Measurements from ENCODE around the gene KCNAB1.

Gene KCNAB1

DNA sequence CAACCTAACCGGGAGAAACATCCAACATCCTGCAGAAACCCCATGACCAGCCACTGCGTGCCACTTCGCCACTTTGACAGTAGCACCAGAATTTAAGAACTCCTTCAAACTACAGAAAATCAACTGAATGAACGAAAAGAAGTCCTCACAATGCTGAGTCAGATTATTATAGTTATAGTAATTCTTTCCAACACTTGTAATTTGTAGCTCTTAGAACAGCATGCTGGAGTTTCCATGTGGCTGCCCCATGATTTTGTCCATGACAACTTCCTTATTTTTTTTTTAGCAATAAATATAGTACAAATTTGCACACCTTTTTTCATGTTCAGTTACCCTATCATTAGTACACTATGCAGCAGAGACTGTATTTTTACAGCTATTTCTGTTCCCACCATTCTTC, 460.7 kb downstream of the KCNAB1 start:
- DNase-seq (ENCODE audit: low read depth), result no peak
- no peak overlapping the region for H3K4me3 ChIP-seq (replicated peaks; ENCODE audit: low read depth, low read length)
- TF ChIP-seq, protein P1, sequence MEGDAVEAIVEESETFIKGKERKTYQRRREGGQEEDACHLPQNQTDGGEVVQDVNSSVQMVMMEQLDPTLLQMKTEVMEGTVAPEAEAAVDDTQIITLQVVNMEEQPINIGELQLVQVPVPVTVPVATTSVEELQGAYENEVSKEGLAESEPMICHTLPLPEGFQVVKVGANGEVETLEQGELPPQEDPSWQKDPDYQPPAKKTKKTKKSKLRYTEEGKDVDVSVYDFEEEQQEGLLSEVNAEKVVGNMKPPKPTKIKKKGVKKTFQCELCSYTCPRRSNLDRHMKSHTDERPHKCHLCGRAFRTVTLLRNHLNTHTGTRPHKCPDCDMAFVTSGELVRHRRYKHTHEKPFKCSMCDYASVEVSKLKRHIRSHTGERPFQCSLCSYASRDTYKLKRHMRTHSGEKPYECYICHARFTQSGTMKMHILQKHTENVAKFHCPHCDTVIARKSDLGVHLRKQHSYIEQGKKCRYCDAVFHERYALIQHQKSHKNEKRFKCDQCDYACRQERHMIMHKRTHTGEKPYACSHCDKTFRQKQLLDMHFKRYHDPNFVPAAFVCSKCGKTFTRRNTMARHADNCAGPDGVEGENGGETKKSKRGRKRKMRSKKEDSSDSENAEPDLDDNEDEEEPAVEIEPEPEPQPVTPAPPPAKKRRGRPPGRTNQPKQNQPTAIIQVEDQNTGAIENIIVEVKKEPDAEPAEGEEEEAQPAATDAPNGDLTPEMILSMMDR (IDR thresholded peaks at IDR 0.05; ENCODE audit: low read length, missing control alignments), result no peak

DNA sequence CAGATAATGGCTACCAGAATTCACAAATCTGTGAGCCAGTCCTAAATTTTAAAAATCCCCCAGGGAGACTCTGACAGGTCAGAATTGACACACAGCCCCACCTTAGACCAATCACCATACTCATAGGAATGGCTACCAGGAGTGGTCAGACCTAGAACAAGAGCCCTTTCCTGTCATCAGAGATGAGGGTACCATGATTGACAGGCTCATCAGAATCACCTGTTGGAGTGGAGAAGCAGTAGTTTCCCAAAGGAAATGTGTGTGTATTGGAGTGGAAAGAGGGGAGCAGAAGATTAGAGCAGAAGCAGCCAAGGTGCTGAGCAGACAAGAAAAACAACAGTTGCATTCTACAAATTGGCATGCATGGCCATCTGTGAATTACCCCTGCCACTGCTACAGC, 461.6 kb downstream of the KCNAB1 start:
- no peak overlapping the region for H3K4me3 ChIP-seq (replicated peaks; ENCODE audit: low read depth, low read length)
- TF ChIP-seq, protein P1 (IDR thresholded peaks at IDR 0.05; ENCODE audit: low read length, missing control alignments), result no peak
- no peak for DNase-seq (ENCODE audit: low read depth)

DNA sequence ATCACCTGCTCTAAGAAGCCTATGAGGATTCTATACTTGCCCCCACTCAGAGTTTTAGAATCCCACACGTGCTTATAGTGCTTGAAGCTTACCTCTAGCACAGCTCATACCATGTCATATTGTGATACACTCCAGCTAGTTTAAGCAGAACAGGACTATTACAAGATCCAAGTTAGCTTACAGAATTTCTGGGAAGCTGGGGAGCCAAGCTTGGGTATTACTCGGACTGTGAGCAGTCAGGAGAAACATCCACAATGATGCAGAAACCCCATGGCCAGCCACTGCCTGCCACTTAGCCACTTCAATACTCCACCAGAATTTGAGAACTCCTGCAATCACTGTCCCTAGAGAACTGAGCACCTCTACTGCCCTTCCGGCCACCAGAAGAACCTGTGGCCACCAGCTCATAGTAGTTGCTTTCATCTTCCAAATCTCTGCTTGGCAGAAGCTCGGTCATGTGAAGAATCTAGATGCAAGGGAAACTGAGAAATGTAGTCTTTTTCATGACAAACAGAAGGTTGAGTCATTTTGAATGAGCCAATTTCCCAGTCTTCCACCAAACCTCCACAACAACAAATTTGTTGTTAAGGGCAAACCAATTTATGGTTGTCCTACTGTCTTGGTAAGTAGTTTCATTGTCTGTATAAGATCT, 462.3 kb downstream of the KCNAB1 start:
- TF ChIP-seq, protein P1 (IDR thresholded peaks at IDR 0.05; ENCODE audit: low read length, missing control alignments), result no peak
- H3K4me3 ChIP-seq (replicated peaks; ENCODE audit: low read depth, low read length), result no peak overlapping the region
- no peak for DNase-seq (ENCODE audit: low read depth)

DNA sequence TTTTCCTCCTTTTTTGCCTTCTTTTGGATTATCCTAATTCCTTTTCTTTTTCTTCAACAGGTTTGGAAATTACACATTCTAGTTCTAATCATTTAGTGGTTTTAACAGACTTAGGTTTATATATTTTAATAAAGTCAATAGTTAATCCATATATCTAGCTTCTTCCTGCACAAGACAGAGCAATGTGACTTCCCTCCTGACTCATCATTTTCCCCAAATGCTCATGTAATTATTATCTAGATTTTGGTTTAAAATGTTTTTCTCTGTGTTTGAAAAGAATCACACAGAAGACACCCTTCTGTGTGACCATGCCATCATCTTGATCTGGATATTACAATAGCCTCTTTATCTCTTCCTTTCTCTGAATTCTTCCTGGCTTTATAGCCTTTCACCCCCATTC, 463.1 kb downstream of the KCNAB1 start:
- DNase-seq (ENCODE audit: low read depth), result no peak
- TF ChIP-seq, protein P1 (IDR thresholded peaks at IDR 0.05; ENCODE audit: low read length, missing control alignments), result no peak
- no peak overlapping the region for H3K4me3 ChIP-seq (replicated peaks; ENCODE audit: low read depth, low read length)

DNA sequence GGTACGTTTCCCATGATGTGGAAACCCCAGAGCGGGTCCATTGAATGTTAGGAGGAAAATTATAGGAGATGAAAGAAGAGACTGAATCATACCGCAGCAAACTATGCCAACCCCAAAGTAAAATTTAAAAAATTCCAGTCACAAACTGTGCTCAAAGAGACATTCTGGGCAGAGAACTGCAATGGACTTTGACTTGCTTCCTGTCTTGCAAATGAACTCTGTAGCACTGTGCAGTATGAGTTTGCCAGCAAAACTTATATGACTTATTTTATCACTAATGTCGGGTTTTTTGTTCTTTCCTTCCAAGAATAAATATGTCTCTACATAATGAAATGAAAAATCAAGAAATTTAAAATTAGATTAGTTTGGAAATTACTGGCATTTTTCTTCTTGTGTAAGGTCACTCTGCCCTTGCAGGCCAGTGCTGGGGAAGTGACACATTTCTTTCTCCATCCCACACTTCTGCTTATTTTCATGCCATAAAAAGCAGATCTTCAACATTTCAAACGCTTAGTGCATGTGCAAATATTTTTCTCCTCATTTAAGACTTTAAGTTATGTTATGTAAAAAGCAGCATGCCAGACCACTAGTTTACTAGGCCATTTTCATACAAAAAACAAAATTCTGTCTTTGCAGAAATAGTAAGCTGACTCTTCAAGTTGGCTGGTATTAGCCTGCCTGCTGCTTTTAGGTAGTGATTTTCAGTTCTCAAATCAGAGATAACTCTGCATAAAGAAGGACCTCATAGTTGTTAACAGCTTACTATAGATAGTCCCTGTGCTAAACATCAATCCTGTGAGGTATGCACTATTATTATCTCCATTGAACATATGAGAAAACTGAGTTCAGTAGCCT, 466.8 kb downstream of the KCNAB1 start:
- no peak for DNase-seq (ENCODE audit: low read depth)
- no peak overlapping the region for H3K4me3 ChIP-seq (replicated peaks; ENCODE audit: low read depth, low read length)
- TF ChIP-seq, protein P1 (IDR thresholded peaks at IDR 0.05; ENCODE audit: low read length, missing control alignments), result no peak

DNA sequence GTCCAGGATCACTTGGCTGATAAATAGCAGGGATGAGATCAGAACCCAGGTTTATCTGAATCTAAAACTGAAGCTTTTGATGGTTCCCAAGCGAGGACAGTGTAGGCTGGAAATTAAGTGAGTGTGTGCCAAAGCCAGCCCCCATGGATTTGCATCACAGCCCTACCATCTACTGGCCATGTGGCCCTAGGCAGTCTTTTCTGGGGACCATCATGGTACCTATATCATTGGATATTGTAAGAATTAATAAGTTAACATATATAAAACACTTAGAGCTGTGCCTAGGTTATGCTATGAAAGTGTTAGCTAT, 467.3 kb downstream of the KCNAB1 start:
- TF ChIP-seq, protein P1 (IDR thresholded peaks at IDR 0.05; ENCODE audit: low read length, missing control alignments), result no peak
- H3K4me3 ChIP-seq (replicated peaks; ENCODE audit: low read depth, low read length), result no peak overlapping the region
- DNase-seq (ENCODE audit: low read depth), result no peak
